KOPT-K1 (cell line): ENCODE data around the gene CIBAR2.

Experiments used
- H3K27ac ChIP-seq: fragments of 200-600 bp; sonication (generic); 2 replicates; pipeline ENCODE4 v1.5.1; 2016; ENCODE audit warnings: antibody characterized with exemption, mild to moderate bottlenecking, low read depth, low read length; ENCODE audit not compliant: poor library complexity, severe bottlenecking
- H3K36me3 ChIP-seq: fragments of 200-600 bp; sonication (generic); 2 replicates; pipeline ENCODE4 v1.5.1; 2017; ENCODE audit warnings: antibody characterized with exemption, mild to moderate bottlenecking, low read length, moderate library complexity; ENCODE audit not compliant: insufficient read depth
- H3K9me3 ChIP-seq: fragments of 200-600 bp; sonication (generic); 2 replicates; pipeline ENCODE4 v1.5.1; 2017; ENCODE audit warnings: antibody characterized with exemption, low read length, mild to moderate bottlenecking; ENCODE audit not compliant: insufficient read depth, poor library complexity, severe bottlenecking

The CIBAR2 gene

DNA sequence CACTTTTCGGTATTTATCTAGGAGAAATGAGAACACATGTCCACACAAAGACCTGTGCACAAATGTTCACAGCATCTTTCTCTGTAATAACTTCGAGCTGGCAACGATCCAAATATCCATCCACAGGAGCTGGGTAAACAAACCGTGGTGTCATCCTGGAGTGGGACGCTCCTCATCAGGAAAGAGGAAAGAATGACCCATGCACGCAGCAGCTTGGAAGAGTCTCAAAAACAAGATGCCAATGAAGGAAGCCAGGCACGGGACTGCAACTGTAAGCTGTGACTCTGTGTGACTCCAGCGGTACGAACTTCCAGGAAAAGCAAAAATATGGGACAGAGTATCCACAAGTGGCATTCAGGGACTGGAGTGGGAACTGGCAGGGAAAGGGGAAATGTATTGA, 36.7 kb upstream of the CIBAR2 start:
- no peaks in the 10 kb centered on the region for H3K9me3 ChIP-seq
- no peaks in the 10 kb centered on the region for H3K36me3 ChIP-seq
- no peak overlapping the region for H3K27ac ChIP-seq

GRCh38 chr16:85146922-85147651, 34.8 kb upstream of the CIBAR2 start:
- H3K9me3 ChIP-seq: no peaks in the 10 kb centered on the region
- no peak overlapping the region for H3K27ac ChIP-seq
- H3K36me3 ChIP-seq: no peaks in the 10 kb centered on the region

GRCh38 chr16:85146532-85146797, 34.2 kb upstream of the CIBAR2 start:
- Histone ChIP-seq H3K27ac (no peak overlapping the region), H3K36me3 (no peaks in the 10 kb centered on the region), H3K9me3 (no peaks in the 10 kb centered on the region)

DNA sequence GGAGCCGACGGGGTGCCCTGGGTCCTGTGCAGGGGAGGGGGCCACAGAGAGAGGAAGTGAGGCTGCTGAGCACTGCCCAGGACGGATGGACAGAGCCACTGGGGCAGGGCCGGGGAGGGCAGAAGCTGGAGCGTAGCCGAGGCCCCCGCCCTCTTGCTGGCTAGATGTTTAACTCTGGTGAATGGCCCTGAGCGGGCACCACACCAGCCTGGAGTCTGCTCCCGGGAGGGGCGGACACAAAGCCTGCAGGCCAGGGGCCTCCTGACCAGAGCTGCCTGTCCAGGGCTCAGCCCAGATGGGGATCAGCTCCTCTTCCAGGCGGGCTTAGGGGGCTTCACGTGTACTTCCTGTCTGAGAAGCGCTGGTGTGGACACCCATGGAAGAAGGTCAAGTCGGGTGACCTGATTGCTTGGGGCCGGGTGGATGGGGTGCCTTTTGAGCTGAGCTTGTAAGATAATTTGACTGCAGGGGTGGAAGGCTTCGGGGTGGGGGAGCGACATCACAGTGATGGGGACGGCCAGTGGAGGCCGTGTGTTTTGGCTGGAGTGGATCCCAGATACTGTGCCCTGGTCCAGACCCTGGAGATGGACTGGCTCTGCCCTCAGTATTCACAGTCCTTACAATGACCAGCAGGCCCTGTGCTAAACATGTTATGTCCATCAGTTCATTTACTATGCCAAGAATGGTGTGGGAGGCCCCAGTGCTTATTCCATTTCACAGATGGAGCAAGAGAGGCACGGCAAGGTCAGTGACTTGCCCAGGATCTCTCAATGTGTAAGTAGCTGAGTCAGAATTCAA, 33.7 kb upstream of the CIBAR2 start:
- Histone ChIP-seq H3K36me3 (no peaks in the 10 kb centered on the region), H3K27ac (no peak overlapping the region), H3K9me3 (no peaks in the 10 kb centered on the region)

DNA sequence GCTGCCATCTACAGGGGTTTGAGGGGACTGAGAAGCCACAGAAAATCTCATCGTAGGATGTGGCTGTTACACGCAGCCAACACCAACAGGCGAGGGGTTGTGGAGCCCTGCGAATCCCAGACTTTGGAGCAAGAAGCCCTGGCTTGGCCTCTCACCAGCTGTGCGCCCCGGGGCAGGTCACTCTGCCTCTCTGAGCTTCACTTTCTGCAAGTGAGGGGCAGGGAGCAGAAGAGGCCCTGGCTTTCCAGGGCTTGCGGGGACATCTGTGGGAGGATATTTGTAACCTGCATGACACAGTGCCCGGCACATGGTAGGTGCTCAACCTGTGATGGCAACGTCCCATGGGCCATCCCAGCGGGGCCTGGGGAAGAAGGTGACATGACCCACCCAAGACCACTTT, 32.9 kb upstream of the CIBAR2 start:
- Histone ChIP-seq H3K27ac (no peak overlapping the region), H3K9me3 (no peaks in the 10 kb centered on the region), H3K36me3 (no peaks in the 10 kb centered on the region)

GRCh38 chr16:85144026-85144915, 32.0 kb upstream of the CIBAR2 start:
- Histone ChIP-seq H3K36me3 (no peaks in the 10 kb centered on the region), H3K9me3 (no peaks in the 10 kb centered on the region), H3K27ac (no peak overlapping the region)

- Histone ChIP-seq H3K9me3 (no peaks in the 10 kb centered on the region), H3K27ac (no peak overlapping the region), H3K36me3 (no peaks in the 10 kb centered on the region)
These were observed 30.5 kb upstream of the CIBAR2 start for GRCh38 chr16:85142771-85143211.

DNA sequence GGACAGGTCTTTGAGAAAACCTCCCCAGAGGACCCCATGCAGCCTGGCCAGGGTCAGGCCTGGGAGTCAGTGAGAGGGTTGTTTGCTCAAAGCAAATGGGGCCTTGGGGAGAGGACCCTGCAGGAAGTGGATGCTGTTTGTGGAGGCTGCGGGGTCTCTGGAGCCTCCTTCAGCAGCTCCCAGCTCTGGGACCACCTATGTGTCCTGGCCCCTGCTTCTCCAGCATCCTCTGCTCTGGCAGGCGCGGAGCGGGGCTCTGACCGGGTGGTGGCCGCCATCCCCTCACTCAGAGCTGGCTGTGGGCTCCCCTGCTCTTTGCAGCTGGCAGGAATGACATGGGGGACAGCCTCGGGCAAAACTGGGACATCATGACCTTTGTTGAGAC, 29.8 kb upstream of the CIBAR2 start:
- H3K9me3 ChIP-seq: no peaks in the 10 kb centered on the region
- no peaks in the 10 kb centered on the region for H3K36me3 ChIP-seq
- no peak overlapping the region for H3K27ac ChIP-seq

- Histone ChIP-seq H3K36me3 (no peaks in the 10 kb centered on the region), H3K27ac (no peak overlapping the region)
These were observed 29.3 kb upstream of the CIBAR2 start for GRCh38 chr16:85141491-85142128.

GRCh38 chr16:85140455-85141012, 28.3 kb upstream of the CIBAR2 start:
- no peaks in the 10 kb centered on the region for H3K36me3 ChIP-seq
- no peaks in the 10 kb centered on the region for H3K9me3 ChIP-seq
- no peak overlapping the region for H3K27ac ChIP-seq

More at GRCh38 chr16:85141491-85142128, 29.3 kb upstream of the CIBAR2 start:
- H3K9me3 ChIP-seq: no peaks in the 10 kb centered on the region

- Histone ChIP-seq H3K36me3 (no peaks in the 10 kb centered on the region), H3K9me3 (no peaks in the 10 kb centered on the region), H3K27ac (no peak overlapping the region)
These were observed 27.6 kb upstream of the CIBAR2 start for GRCh38 chr16:85139881-85140339.

- no peaks in the 10 kb centered on the region for H3K9me3 ChIP-seq
- H3K27ac ChIP-seq: no peak overlapping the region
- no peaks in the 10 kb centered on the region for H3K36me3 ChIP-seq
These were observed 26.8 kb upstream of the CIBAR2 start for GRCh38 chr16:85138825-85139627.

- no peaks in the 10 kb centered on the region for H3K36me3 ChIP-seq
- H3K27ac ChIP-seq: no peak overlapping the region
- no peaks in the 10 kb centered on the region for H3K9me3 ChIP-seq
These were observed 26.0 kb upstream of the CIBAR2 start for GRCh38 chr16:85138073-85138824.
